C4-2B (cell line): ENCODE results near the gene KIF23.

Experiments
- ZFX ChIP-seq: fragments of 450-650 bp; IDR thresholded peaks from 2 replicates; pipeline ENCODE4 v1.6.1; 2017
- TF ChIP-seq, protein P1 (sequence below): fragments of 450-650 bp; conservative IDR thresholded peaks from 2 replicates; pipeline ENCODE4 v1.5.1; 2017; ENCODE audit warnings: mild to moderate bottlenecking

- TF ChIP-seq, protein P1, sequence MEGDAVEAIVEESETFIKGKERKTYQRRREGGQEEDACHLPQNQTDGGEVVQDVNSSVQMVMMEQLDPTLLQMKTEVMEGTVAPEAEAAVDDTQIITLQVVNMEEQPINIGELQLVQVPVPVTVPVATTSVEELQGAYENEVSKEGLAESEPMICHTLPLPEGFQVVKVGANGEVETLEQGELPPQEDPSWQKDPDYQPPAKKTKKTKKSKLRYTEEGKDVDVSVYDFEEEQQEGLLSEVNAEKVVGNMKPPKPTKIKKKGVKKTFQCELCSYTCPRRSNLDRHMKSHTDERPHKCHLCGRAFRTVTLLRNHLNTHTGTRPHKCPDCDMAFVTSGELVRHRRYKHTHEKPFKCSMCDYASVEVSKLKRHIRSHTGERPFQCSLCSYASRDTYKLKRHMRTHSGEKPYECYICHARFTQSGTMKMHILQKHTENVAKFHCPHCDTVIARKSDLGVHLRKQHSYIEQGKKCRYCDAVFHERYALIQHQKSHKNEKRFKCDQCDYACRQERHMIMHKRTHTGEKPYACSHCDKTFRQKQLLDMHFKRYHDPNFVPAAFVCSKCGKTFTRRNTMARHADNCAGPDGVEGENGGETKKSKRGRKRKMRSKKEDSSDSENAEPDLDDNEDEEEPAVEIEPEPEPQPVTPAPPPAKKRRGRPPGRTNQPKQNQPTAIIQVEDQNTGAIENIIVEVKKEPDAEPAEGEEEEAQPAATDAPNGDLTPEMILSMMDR = no peak
- no peak for TF ChIP-seq ZFX
Observed at GRCh38 chr15:69480932-69481331, 66.8 kb downstream of the KIF23 start.
